IgD-negative memory B cell (primary cell): Measurements from ENCODE around the gene MYL5. TPM values are rescaled to one million over a fixed set of nuclear protein-coding genes. Genes with fewer than 3 reads are reported as not detected.
A peak's percentile ranks its signal among the peaks of the same experiment; 100 is the strongest.

Experiments used
- H3K27ac Mint-ChIP-seq, 3 donors: one replicate each; pipeline ENCODE4 v1.8.0; 2020 to 2022; ENCODE audit warnings: mild to moderate bottlenecking in 3 of 3, mixed read lengths in 3 of 3, moderate library complexity in 1 of 3
- H3K27me3 Mint-ChIP-seq: one replicate; pipeline ENCODE4 v1.8.0; 2021; ENCODE audit warnings: mixed read lengths
- H3K36me3 Mint-ChIP-seq: one replicate; pipeline ENCODE4 v1.8.0; 2020; ENCODE audit warnings: mild to moderate bottlenecking, mixed read lengths
- H3K4me1 Mint-ChIP-seq, 3 donors: one replicate each; pipeline ENCODE4 v1.8.0; 2020 to 2022; ENCODE audit warnings: mixed read lengths in 3 of 3, mild to moderate bottlenecking in 1 of 3
- H3K4me3 Mint-ChIP-seq, 4 donors: one replicate each; pipeline ENCODE4 v1.8.0; 2020 to 2022; ENCODE audit warnings: mild to moderate bottlenecking in 4 of 4, mixed read lengths in 4 of 4, moderate library complexity in 3 of 4
- H3K9me3 Mint-ChIP-seq, 3 donors: one replicate each; pipeline ENCODE4 v1.8.0; 2020 to 2021; ENCODE audit warnings: mixed read lengths in 3 of 3, mild to moderate bottlenecking in 1 of 3
- polyA plus RNA-seq: library from polyadenylated mRNA; unstranded; fragments of 300-500 nt; fragmentation: Illumina TruSeq; gene quantifications from one replicate; pipeline ENCODE4 v1.2.3, GENCODE V29; 2021

Gene MYL5
- 8.3 TPM for polyA plus RNA-seq

- Mint-ChIP-seq H3K27me3 (peaks cover 1% of the 10 kb centered on the region), H3K36me3 (peaks cover 2% of the 10 kb centered on the region), H3K4me1 (peaks cover 12 to 14% (median 14%) of the 10 kb centered on the region in 3 donors), H3K4me3 (peak within 1 kb of the TSS; percentile 87 to 96 (median 91)), H3K9me3 (no peaks in the 10 kb centered on the region), H3K27ac (peak within 1 kb of the TSS; percentile 91 to 98 (median 93))
These were observed at the start of gene MYL5, which contains the start of gene ATP5ME for GRCh38 chr4:674172-675035. MYL5 (plus strand) TSS chr4:674542; CDS start chr4:678027, 3,485 bp downstream. ATP5ME (minus strand) TSS chr4:674276; CDS start chr4:674247, 29 bp downstream.

GRCh38 chr4:624705-625590 lies 49.4 kb upstream of the MYL5 start, which contains the start of gene PDE6B:
PDE6B (plus strand) TSS chr4:625573; CDS start chr4:625627, 54 bp downstream.
- no peaks in the 10 kb centered on the region for H3K4me1 Mint-ChIP-seq
- H3K27me3 Mint-ChIP-seq = peaks cover 6% of the 10 kb centered on the region
- H3K9me3 Mint-ChIP-seq = no peaks in the 10 kb centered on the region
- H3K4me3 Mint-ChIP-seq = no peak within 1 kb of the TSS
- H3K36me3 Mint-ChIP-seq = peaks cover 2% of the 10 kb centered on the region
- no peak within 1 kb of the TSS for H3K27ac Mint-ChIP-seq

- H3K4me3 Mint-ChIP-seq = no peak overlapping the region
- peaks cover 5% of the 10 kb centered on the region for H3K27me3 Mint-ChIP-seq
- no peaks in the 10 kb centered on the region for H3K9me3 Mint-ChIP-seq
- H3K27ac Mint-ChIP-seq = no peak overlapping the region
- no peaks in the 10 kb centered on the region for H3K4me1 Mint-ChIP-seq
- peaks cover 2% of the 10 kb centered on the region for H3K36me3 Mint-ChIP-seq
These were observed 48.6 kb upstream of the MYL5 start for GRCh38 chr4:625631-626161.

GRCh38 chr4:626201-627091 lies 47.9 kb upstream of the MYL5 start:
- Mint-ChIP-seq H3K4me1 (no peaks in the 10 kb centered on the region), H3K4me3 (no peak overlapping the region), H3K36me3 (peaks cover 2% of the 10 kb centered on the region), H3K9me3 (peaks cover 0 to 4% (median 0%) of the 10 kb centered on the region in 3 donors), H3K27ac (no peak overlapping the region), H3K27me3 (peaks cover 5% of the 10 kb centered on the region)

- peaks cover 2% of the 10 kb centered on the region for H3K36me3 Mint-ChIP-seq
- H3K27me3 Mint-ChIP-seq = peaks cover 3% of the 10 kb centered on the region
- H3K4me3 Mint-ChIP-seq = no peak overlapping the region
- no peaks in the 10 kb centered on the region for H3K4me1 Mint-ChIP-seq
- no peak overlapping the region for H3K27ac Mint-ChIP-seq
- H3K9me3 Mint-ChIP-seq = peaks cover 0 to 7% (median 5%) of the 10 kb centered on the region in 3 donors
These were observed 46.8 kb upstream of the MYL5 start for GRCh38 chr4:627347-628125.

GRCh38 chr4:628311-628741 lies 46.0 kb upstream of the MYL5 start:
- H3K4me1 Mint-ChIP-seq = no peaks in the 10 kb centered on the region
- peaks cover 3% of the 10 kb centered on the region for H3K27me3 Mint-ChIP-seq
- peaks cover 0 to 9% (median 5%) of the 10 kb centered on the region in 3 donors for H3K9me3 Mint-ChIP-seq
- no peak overlapping the region for H3K27ac Mint-ChIP-seq
- H3K36me3 Mint-ChIP-seq = peaks cover 2% of the 10 kb centered on the region
- no peak overlapping the region for H3K4me3 Mint-ChIP-seq

GRCh38 chr4:628821-629635 lies 45.3 kb upstream of the MYL5 start:
- H3K27ac Mint-ChIP-seq = no peak overlapping the region
- peaks cover 6% of the 10 kb centered on the region for H3K27me3 Mint-ChIP-seq
- peaks cover 2% of the 10 kb centered on the region for H3K36me3 Mint-ChIP-seq
- H3K9me3 Mint-ChIP-seq = peaks cover 0 to 9% (median 5%) of the 10 kb centered on the region in 3 donors
- no peak overlapping the region for H3K4me3 Mint-ChIP-seq
- no peaks in the 10 kb centered on the region for H3K4me1 Mint-ChIP-seq

GRCh38 chr4:629636-629914 lies 44.8 kb upstream of the MYL5 start:
- Mint-ChIP-seq H3K4me1 (no peaks in the 10 kb centered on the region), H3K9me3 (peaks cover 0 to 9% (median 5%) of the 10 kb centered on the region in 3 donors), H3K36me3 (no peaks in the 10 kb centered on the region), H3K4me3 (no peak overlapping the region), H3K27ac (no peak overlapping the region), H3K27me3 (peaks cover 6% of the 10 kb centered on the region)

GRCh38 chr4:629915-630641 lies 44.3 kb upstream of the MYL5 start:
- Mint-ChIP-seq H3K27me3 (peaks cover 6% of the 10 kb centered on the region), H3K36me3 (no peaks in the 10 kb centered on the region), H3K27ac (no peak overlapping the region), H3K4me3 (no peak overlapping the region), H3K9me3 (peaks cover 0 to 9% (median 5%) of the 10 kb centered on the region in 3 donors), H3K4me1 (no peaks in the 10 kb centered on the region)

- Mint-ChIP-seq H3K4me1 (no peaks in the 10 kb centered on the region), H3K36me3 (no peaks in the 10 kb centered on the region), H3K27ac (no peak overlapping the region), H3K4me3 (no peak overlapping the region), H3K27me3 (peaks cover 3% of the 10 kb centered on the region), H3K9me3 (peaks cover 0 to 9% (median 5%) of the 10 kb centered on the region in 3 donors)
These were observed 43.7 kb upstream of the MYL5 start for GRCh38 chr4:630656-631055.

GRCh38 chr4:632196-632790 lies 42.0 kb upstream of the MYL5 start:
- H3K27me3 Mint-ChIP-seq = peaks cover 3% of the 10 kb centered on the region

GRCh38 chr4:632926-633325 lies 41.4 kb upstream of the MYL5 start:
- no peaks in the 10 kb centered on the region for H3K36me3 Mint-ChIP-seq
- peaks cover 0 to 9% (median 5%) of the 10 kb centered on the region in 3 donors for H3K9me3 Mint-ChIP-seq
- no peak overlapping the region for H3K27ac Mint-ChIP-seq
- H3K27me3 Mint-ChIP-seq = peaks cover 5% of the 10 kb centered on the region
- H3K4me3 Mint-ChIP-seq = no peak overlapping the region
- no peaks in the 10 kb centered on the region for H3K4me1 Mint-ChIP-seq

More at GRCh38 chr4:632196-632790, 42.0 kb upstream of the MYL5 start:
- H3K36me3 Mint-ChIP-seq = no peaks in the 10 kb centered on the region
- H3K4me3 Mint-ChIP-seq = no peak overlapping the region
- peaks cover 0 to 9% (median 5%) of the 10 kb centered on the region in 3 donors for H3K9me3 Mint-ChIP-seq
- no peaks in the 10 kb centered on the region for H3K4me1 Mint-ChIP-seq
- peak overlapping the region in 1 of 3 donors; percentile 25 for H3K27ac Mint-ChIP-seq
